Measurements from ENCODE around the gene SLC25A20.
"Not testable (repeated sequence)": the region's sequence is repeated elsewhere in the genome, so short reads cannot be mapped to it uniquely, and the experiment has no call there.

The SLC25A20 gene

DNA sequence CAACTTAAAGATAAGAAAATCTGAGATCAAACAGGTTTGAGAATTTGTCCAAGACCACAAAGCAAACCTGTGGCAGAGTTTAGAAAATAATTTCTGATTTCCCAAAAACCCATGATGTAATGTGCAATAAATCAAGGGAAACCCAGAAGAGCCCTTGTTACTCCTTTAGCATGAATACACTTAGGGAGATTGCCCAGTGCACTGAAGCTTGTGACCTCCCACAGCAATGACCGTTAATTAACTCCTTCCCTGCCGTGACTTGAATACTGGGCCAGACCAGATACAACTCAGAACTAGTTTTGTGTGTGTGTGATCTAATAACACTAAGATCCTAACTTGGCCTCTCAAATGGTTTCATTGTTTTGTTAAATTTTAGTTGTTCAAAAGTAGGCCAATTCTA, 53.5 kb downstream of the SLC25A20 start:
- no peak for DNase-seq

DNA sequence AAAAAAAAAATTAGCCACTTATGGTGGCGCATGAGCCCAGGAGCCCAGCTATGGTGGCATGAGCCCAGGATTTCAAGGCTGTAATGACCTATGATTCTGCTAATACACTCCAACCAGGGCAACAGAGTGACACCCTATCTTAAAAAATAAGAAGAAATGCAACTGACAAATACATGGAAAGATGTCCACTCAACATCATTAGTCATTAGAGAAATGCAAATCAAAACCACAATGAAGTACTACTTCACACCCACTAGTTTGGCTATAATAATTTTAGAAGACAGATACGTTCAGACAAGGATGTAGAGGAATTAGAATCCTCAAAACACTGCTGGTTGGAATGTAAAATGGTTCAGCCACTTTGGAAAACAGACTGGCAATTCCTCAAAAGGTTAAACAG, 61.5 kb downstream of the SLC25A20 start:
- DNase-seq: no peak

- no peak for DNase-seq
These were observed 62.9 kb downstream of the SLC25A20 start for GRCh38 chr3:48835650-48836366.

- no peak for DNase-seq
These were observed 66.0 kb downstream of the SLC25A20 start for GRCh38 chr3:48832684-48833083.

GRCh38 chr3:48830715-48831114, 68.0 kb downstream of the SLC25A20 start:
- no peak for DNase-seq

DNA sequence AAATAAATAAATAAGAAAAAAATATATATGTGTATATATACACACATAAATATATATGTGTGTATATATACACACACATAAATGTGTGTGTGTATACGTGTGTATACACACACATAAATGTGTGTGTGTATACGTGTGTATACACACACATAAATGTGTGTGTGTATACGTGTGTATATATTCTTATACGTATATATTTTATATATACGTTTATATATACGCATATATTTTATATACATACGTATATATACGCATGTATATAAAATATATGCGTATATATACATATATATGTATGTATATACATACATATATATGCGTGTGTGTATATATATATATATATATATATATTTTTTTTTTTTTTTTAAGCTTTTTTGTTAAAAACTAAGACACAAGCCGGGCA, 69.2 kb downstream of the SLC25A20 start:
- DNase-seq: not testable (repeated sequence)

GRCh38 chr3:48827874-48828273, 70.8 kb downstream of the SLC25A20 start:
- DNase-seq: not testable (repeated sequence)

- DNase-seq: no peak
These were observed 72.2 kb downstream of the SLC25A20 start for GRCh38 chr3:48826451-48826850.

- no peak for DNase-seq
These were observed 77.9 kb downstream of the SLC25A20 start for GRCh38 chr3:48820612-48821324.

DNA sequence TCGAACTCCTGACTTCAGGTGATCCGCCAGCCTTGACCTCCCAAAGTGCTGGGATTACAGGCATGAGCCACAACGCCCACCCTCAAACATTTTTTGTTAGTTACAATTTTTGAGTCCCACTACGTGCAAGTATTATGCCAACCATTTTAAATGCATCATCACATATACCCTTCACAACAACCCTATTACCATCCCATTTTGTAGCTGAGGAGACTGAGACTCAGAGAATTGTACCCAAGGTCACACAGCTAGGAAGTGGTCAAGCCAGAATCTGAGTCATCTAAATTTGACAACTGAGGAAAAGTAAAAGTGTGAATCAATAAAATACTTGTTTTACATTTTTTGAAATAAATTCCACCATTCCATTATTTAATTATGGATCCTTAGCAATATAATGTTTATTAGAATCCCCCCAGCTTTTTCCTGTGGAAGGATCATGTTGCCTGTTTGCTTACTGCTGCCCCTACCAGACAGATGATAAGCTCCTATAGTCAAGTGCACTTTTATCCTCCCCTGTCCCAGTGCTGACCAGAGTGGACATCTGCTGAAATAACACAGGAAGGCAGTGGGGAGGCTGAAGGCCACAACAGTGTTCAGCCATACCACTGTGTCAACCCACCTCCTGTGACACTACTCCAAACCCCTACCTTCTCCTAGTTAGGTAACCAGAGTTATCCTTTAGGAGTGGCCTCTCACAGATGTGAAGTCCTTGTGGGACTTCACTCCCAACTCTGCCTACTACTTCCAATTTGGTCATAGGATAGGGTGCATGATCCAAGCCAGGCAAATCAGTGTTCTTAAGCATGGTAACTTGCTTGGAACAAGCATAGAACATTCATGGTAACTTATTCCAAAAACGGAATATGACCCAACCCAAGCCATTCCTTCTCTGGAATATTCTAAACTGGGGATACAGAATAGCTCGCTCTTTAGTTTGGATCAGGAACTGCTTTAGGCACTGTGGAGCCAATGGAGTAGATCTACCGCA, 79.2 kb downstream of the SLC25A20 start:
- no peak for DNase-seq

DNA sequence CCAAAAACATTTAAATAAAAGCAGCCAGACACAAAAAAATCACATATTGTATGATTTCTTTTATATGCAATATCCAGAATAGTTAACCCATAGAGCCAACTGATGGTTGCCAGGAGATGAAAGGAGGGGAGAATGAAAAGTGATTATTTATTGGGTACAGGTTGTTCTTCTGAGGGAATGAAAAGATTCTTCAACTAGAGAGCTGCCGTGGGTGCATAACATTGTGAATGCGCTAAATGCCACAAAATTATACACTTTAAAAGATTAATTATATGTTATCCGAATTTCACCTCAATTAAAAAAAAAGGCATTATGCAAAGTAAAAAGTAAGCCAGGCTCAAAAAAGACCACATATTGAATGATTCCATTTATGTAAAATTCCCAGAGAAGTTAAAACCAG, 87.2 kb downstream of the SLC25A20 start:
- DNase-seq: no peak
